ENCODE measurements around the gene CHCHD6. TPM values are rescaled to one million over a fixed set of nuclear protein-coding genes. Genes with fewer than 3 reads are reported as not detected.
A peak's percentile ranks its signal among the peaks of the same experiment; 100 is the strongest.

The CHCHD6 gene
- total RNA-seq, 1 donor from 2014 or later, result 28.7 TPM

DNA sequence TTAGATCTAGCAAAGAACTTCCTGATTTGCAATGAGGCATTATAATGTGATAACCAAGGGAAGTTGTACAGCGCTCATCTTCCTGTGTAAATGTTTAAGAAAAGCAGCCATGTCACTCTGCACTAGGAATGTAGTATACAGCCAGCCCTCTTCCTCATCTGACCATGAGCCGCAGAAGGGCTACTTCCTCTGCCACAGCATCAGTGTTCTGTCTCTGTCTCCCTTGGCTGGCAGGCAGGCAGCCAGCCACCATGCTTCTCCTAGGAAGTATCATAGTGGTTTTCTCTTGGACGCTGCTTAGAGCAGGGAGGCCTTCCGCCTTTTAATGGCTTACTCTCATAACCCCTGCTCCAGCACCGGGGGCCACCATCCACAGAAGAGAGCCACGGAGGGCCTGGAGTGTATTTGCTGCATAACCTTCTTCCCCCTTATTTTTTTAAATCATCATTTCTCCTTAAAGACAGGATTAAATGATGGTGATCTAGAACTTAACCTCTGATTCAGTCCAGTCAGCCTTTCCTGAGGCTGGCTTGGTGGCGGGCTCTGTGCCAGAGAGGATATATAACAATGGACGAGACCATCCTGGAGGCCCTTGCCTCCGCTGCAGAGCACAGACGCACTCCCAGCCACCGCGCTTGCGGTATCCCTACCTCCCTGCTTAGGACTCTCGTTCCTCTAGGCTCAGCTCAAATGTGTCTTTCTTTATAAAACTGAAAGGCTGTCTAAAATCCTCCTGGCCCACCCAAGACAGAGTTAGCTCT is 221.6 kb downstream of the CHCHD6 start:
- no peak for DNase-seq (ENCODE audit: low read depth)
- no peak overlapping the region for H3K4me3 ChIP-seq (ENCODE audit: low read depth, low read length)
- no peaks in the 10 kb centered on the region for H3K36me3 ChIP-seq (ENCODE audit: control insufficient read depth, insufficient read depth, low read length)
- no peaks in the 10 kb centered on the region for H3K27me3 ChIP-seq (ENCODE audit: control insufficient read depth, insufficient read depth, low read length)
- no peak for TF ChIP-seq CTCF (IDR thresholded peaks at IDR 0.05; ENCODE audit: insufficient read depth, low read length, poor library complexity, severe bottlenecking)

GRCh38 chr3:126926684-126927400 is 222.8 kb downstream of the CHCHD6 start:
- no peak for DNase-seq (ENCODE audit: low read depth)
- H3K27me3 ChIP-seq (ENCODE audit: control insufficient read depth, insufficient read depth, low read length), result no peaks in the 10 kb centered on the region
- no peaks in the 10 kb centered on the region for H3K36me3 ChIP-seq (ENCODE audit: control insufficient read depth, insufficient read depth, low read length)
- TF ChIP-seq CTCF (IDR thresholded peaks at IDR 0.05; ENCODE audit: insufficient read depth, low read length, poor library complexity, severe bottlenecking), result peak; percentile 9
- no peak overlapping the region for H3K4me3 ChIP-seq (ENCODE audit: low read depth, low read length)

- no peak for DNase-seq (ENCODE audit: low read depth)
- no peaks in the 10 kb centered on the region for H3K36me3 ChIP-seq (ENCODE audit: control insufficient read depth, insufficient read depth, low read length)
- H3K4me3 ChIP-seq (ENCODE audit: low read depth, low read length), result no peak overlapping the region
- H3K27me3 ChIP-seq (ENCODE audit: control insufficient read depth, insufficient read depth, low read length), result no peaks in the 10 kb centered on the region
- no peak for TF ChIP-seq CTCF (IDR thresholded peaks at IDR 0.05; ENCODE audit: insufficient read depth, low read length, poor library complexity, severe bottlenecking)
Measured at GRCh38 chr3:126927401-126927750, 223.3 kb downstream of the CHCHD6 start.

GRCh38 chr3:126927846-126928245 is 223.8 kb downstream of the CHCHD6 start:
- Histone ChIP-seq H3K27me3 (ENCODE audit: control insufficient read depth, insufficient read depth, low read length) (no peaks in the 10 kb centered on the region), H3K4me3 (ENCODE audit: low read depth, low read length) (no peak overlapping the region), H3K36me3 (ENCODE audit: control insufficient read depth, insufficient read depth, low read length) (no peaks in the 10 kb centered on the region)
- no peak for TF ChIP-seq CTCF (IDR thresholded peaks at IDR 0.05; ENCODE audit: insufficient read depth, low read length, poor library complexity, severe bottlenecking)
- DNase-seq (ENCODE audit: low read depth), result no peak

GRCh38 chr3:126928921-126929474 is 225.0 kb downstream of the CHCHD6 start:
- no peak for TF ChIP-seq CTCF (IDR thresholded peaks at IDR 0.05; ENCODE audit: insufficient read depth, low read length, poor library complexity, severe bottlenecking)
- no peaks in the 10 kb centered on the region for H3K27me3 ChIP-seq (ENCODE audit: control insufficient read depth, insufficient read depth, low read length)
- no peak overlapping the region for H3K4me3 ChIP-seq (ENCODE audit: low read depth, low read length)
- H3K36me3 ChIP-seq (ENCODE audit: control insufficient read depth, insufficient read depth, low read length), result no peaks in the 10 kb centered on the region
- no peak for DNase-seq (ENCODE audit: low read depth)
